H7 (cell line): ENCODE results near the gene EMILIN2. TPM values are rescaled to one million over a fixed set of nuclear protein-coding genes. Genes with fewer than 3 reads are reported as not detected.
"Not testable (repeated sequence)": the region's sequence is repeated elsewhere in the genome, so short reads cannot be mapped to it uniquely, and the experiment has no call there.

ENCODE experiments used
- DNase-seq: peaks from one replicate; pipeline ENCODE4 v3.0.0; 2012
- H3K27me3 ChIP-seq: 2 replicates; pipeline ENCODE4 v1.6.0; 2011; ENCODE audit warnings: mild to moderate bottlenecking, low read length; ENCODE audit not compliant: control insufficient read depth, insufficient read depth
- H3K36me3 ChIP-seq: replicated peaks from 2 replicates; pipeline ENCODE4 v1.5.1; 2011; ENCODE audit warnings: low read length; ENCODE audit not compliant: control insufficient read depth, insufficient read depth
- H3K4me3 ChIP-seq: 2 replicates; pipeline ENCODE4 v1.5.1; 2011; ENCODE audit warnings: low read depth, mild to moderate bottlenecking, control low read depth, low read length, moderate library complexity; ENCODE audit not compliant: insufficient read depth
- total RNA-seq: library from RNA; depleted of rRNA; stranded (reverse); fragments of >200 nt; shearing (Covaris generic); gene quantifications from 2 replicates; pipeline ENCODE4 v1.2.3, GENCODE V29; 2014

EMILIN2 gene
- total RNA-seq, 1 experiment from 2014 or later: 15.2 TPM

DNA sequence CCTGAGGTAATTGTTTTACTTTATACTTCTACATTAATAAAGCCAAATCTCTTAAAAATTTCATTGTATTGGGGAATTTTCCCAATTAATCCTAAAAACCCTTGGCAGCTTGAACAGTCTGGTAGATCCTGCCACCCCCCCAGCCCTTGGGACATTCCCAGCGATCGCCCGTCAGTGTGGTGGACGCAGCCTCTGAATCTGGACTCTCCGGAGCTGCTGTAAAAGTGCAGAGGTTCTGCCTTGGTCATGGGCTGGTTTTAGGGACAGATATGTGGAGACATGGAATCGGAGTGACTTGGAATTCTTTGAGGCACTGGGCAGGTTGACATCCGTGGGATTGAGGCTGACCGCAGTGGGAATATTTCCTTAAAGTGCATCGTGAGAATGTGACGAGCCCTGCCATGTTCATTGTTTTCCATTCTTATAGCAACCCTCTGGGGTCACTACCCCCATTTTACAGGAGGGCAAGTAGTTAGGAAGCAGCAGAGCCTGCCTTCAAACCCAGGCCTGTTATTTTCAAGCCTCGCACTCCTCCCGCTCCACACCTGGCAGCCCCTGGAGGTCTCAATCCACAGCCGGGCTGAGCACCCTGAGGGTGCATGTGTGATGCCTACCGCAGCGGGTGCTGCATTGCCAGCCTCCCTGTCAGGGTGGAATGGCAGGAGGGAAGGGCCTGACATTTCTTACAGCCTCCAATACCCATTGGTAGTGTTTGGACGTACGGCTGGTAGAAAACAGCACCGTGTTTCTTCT, 6.5 kb downstream of the EMILIN2 start:
- H3K36me3 ChIP-seq: no peaks in the 10 kb centered on the region
- DNase-seq: no peak

DNA sequence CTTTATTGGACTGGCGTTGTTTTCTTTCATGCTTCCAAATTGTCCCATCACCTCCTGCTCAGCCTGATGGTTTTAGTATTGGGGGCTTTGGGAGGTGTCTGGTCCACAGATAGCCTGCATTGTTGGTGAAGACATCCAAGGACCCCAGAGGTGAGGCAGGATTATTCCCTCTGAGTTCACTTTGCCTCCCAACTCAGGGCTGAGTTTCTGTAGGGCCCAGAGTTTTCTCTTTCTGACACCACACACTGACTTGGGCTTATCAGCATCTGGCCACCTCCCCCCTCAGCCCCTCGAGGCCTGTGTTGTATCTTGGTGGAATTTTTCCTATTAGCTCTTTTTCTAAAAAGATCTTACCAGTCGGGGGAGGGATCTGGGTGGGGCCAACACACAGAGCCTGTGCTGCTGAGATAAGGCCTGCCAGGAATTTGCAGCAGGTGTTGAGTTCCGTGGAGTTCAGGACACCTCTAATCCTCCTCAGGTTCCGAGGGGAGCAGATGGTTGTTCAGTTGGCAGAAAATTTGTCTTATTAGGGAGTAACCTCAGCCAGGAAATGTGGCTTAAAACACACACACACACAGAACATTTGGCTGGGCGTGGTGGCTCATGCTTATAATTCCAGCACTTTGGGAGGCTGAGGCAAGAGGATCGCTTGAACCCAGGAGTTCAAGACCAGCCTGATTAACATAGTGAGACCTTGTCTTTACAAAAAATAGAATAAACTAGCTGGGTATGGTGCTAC, 7.3 kb downstream of the EMILIN2 start:
- no peak overlapping the region for H3K4me3 ChIP-seq
- H3K36me3 ChIP-seq: no peaks in the 10 kb centered on the region
- H3K27me3 ChIP-seq: peaks cover 4% of the 10 kb centered on the region; the same call in 1 of the 2 replicates
- no peak for DNase-seq

More for the DNA sequence above, 6.5 kb downstream of the EMILIN2 start:
- peaks cover 11% of the 10 kb centered on the region for H3K27me3 ChIP-seq
- no peak overlapping the region for H3K4me3 ChIP-seq

DNA sequence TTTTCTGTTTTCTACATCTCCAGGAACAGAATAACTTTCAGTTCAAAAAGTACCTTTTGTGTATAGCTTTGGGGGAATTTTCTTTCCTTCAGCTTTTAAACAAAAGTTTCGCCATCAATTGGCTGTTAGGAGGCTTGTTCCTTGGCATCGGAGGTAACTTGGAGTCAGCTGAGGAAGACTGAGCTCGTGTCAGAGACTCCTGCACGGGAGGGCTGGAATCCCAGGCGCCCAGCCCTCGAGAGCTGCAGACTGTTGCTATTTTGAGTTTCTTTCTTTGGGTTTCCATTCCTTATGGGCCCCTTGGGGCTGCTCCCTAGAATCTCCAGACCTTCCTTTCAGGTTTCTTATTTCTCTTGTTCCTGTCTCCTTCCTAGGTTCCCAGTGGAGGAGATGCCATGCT, 8.1 kb downstream of the EMILIN2 start:
- no peak overlapping the region for H3K4me3 ChIP-seq
- no peaks in the 10 kb centered on the region for H3K27me3 ChIP-seq
- DNase-seq: no peak
- no peaks in the 10 kb centered on the region for H3K36me3 ChIP-seq

DNA sequence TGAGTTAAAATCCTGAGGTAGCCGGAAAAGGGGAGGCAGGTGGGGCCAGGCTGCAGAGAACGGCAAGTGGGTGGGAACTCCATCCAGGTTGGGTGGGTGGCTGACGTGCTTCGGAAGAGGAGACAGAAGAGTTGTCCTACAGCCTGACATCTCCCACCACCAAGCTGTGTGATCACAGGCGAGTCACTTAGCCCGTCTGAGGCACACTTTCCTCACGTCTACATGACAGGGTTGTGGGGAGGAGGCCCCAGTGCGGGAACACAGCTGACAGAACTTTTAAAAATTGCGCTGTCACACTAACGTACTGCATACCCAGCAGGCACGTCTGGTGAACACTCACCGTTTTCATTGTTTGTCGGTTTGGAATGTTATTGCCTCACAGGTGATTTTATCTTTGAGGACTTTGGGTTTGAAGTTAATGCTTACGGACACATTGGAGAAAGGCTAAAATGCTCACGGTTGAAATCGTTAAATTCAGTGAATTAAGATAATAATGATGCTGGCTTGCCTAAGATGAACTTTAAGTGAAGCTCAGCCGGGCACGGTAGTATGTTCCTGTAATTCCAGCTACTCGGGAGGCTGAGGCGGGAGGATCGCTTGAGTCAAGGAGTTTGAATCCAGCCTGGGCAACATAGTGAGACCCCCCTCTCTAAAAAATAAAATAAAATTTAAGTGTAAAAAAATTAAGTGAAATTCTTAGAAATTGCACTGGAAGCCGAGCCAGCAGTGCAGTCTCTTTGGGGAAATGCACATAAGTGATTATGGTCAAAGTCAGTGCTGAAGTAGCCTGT, 8.9 kb downstream of the EMILIN2 start:
- DNase-seq: no peak
- Histone ChIP-seq H3K4me3 (no peak overlapping the region), H3K27me3 (no peaks in the 10 kb centered on the region), H3K36me3 (no peaks in the 10 kb centered on the region)

DNA sequence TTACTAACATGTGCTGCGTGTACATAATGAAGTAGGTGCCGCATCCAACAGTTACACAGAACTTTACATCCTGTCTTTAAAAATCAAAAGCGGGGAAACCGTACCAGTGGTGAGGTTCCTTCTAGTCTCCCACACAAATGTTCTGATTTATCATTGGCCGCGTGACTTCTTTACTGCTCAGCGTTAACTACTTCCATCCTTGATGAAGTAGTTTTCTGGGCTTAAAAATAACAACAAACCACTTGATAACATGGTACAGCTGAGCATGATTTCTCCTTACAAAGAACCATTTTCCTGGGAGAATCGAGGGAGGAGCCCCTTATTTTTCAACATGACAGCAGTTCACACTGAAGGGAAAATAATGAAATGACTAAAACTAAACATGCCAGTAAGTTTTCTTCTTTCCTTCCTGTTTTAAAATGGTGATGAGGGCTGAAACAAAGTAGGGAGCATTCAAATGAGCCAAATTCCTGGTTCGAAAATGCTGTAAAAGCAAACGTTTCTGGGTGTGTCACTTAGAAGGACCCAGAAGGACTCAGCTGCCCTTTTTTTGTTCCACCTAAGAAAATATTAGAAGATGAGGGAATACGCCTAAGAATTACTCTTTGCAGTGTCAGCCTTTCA, 9.9 kb downstream of the EMILIN2 start:
- no peaks in the 10 kb centered on the region for H3K27me3 ChIP-seq
- H3K36me3 ChIP-seq: no peaks in the 10 kb centered on the region
- no peak overlapping the region for H3K4me3 ChIP-seq
- DNase-seq: peak; percentile 4

DNA sequence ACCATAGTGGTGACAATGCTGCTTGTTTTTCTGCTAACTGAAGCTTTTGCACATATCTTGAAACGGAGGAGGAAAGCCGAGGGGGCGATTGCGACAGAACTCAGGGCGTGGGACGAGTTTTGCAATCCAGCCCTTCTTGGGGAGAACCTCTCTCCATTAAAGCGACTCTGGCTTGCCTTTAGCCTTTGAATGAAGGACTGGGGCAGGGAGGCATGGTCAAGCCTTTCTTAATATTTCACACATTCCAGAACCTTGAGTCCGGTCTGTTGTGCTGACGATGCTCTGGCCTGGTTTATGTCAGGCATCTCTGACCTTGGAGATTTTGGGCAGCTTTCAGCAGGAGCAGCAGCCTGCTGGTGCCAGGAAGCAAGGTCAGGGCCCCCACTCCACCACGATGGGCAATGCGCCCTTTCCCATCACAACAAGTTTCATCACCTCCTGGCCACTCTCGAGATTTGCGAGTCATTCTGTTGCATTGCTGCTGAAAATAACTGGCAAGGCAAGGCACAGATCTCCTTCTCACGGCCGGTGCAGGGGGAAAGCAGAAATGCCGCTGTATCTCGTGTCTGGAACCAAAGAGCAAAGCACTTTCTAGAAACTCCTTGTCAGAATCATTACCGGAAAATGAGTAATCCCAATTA, 10.8 kb downstream of the EMILIN2 start:
- no peak for DNase-seq
- H3K4me3 ChIP-seq: no peak overlapping the region
- H3K27me3 ChIP-seq: no peaks in the 10 kb centered on the region
- H3K36me3 ChIP-seq: no peaks in the 10 kb centered on the region

DNA sequence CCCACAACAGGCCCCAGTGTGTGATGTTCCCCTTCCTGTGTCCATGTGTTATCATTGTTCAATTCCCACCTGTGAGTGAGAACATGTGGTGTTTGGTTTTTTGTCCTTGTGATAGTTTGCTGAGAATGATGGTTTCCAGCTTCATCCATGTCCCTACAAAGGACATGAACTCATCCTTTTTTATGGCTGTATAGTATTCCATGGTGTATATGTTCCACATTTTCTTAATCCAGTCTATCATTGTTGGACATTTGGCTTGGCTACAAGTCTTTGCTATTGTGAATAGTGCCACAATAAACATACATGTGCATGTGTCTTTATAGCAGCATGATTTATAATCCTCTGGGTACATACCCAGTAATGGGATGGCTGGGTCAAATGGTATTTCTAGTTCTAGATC, 13.6 kb downstream of the EMILIN2 start:
- not testable (repeated sequence) for H3K36me3 ChIP-seq, DNase-seq, H3K27me3 ChIP-seq, H3K4me3 ChIP-seq

DNA sequence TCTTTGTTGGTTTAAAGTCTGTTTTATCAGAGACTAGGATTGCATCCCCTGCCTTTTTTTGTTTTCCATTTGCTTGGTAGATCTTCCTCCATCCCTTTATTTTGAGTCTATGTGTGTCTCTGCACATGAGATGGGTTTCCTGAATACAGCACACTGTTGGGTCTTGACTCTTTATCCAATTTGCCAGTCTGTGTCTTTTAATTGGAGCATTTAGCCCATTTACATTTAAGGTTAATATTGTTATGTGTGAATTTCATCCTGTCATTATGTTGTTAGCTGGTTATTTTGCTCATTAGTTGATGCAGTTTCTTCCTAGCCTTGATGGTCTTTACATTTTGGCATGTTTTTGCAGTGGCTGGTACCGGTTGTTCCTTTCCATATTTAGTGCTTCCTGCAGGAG, 17.2 kb downstream of the EMILIN2 start:
- H3K27me3 ChIP-seq, DNase-seq, H3K4me3 ChIP-seq, H3K36me3 ChIP-seq: not testable (repeated sequence)

DNA sequence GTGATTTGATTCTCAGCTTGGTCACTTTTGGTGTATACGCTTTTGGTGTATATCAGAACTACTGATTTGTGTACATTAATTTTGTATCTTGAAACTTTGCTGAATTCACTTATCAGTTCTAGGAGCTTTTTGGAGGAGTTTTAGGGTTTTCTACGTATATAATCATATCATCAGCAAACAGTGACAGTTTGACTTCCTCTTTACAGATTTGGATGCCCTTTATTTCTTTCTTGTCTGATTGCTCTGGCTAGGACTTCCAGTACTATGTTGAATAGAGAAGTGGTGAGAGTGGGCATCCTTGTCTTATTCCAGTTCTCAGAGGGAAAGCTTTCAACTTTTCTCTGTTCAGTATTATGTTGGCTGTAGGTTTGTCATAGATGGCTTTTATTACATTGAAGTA, 19.7 kb downstream of the EMILIN2 start:
- not testable (repeated sequence) for H3K4me3 ChIP-seq, DNase-seq, H3K36me3 ChIP-seq, H3K27me3 ChIP-seq

DNA sequence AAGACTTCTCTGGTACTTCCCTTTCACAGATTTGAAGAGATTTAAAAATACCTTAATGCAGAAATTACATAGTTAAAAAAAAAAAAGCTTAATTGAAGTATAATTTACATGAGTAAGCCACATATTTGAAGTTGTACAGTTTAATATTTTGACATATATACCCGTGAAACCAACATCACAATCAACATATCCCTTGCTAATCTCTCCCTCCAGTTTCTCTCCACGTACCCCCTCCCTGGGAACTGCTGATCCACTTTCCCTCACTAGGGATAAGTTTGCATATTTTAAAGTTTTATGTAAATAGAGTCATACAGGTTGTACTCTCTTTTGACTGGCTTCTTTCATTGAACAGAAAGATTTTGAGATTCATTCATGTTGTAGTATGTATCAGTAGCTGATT, 22.4 kb downstream of the EMILIN2 start:
- no peak for DNase-seq
- Histone ChIP-seq H3K27me3 (no peaks in the 10 kb centered on the region), H3K36me3 (no peaks in the 10 kb centered on the region)

DNA sequence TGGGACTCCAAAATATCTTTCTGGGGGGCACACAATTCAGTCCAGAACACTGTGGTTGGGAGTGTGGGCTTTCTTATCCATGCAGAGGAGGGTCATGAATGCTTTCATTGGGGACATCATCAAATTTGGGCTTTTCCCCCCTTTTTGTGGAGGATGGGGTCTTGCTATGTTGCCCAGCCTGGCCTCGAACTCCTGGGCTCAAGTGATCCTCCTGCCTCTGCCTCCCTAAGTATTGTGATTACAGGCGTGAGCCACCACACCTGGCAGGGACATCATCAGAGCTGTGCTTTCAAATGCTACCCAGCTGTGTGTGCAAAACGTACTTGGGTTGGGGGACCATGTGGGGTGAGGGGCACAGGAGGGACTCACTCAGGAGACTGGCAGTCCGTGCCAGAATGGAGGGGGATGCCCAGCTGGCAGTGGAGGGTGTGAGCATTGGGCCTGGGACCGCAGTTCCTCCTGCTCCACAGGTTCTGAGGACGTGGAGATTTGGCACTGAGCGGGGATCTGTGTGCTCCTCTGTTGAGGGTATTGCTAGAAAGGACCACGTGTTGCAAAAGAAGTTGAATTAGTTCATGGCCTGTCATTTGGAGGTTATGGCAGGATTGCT, 24.4 kb downstream of the EMILIN2 start:
- H3K4me3 ChIP-seq: no peak overlapping the region
- H3K36me3 ChIP-seq: no peaks in the 10 kb centered on the region
- no peaks in the 10 kb centered on the region for H3K27me3 ChIP-seq
- peak; percentile 13 for DNase-seq

More for the DNA sequence above, 22.4 kb downstream of the EMILIN2 start:
- H3K4me3 ChIP-seq: no peak overlapping the region

DNA sequence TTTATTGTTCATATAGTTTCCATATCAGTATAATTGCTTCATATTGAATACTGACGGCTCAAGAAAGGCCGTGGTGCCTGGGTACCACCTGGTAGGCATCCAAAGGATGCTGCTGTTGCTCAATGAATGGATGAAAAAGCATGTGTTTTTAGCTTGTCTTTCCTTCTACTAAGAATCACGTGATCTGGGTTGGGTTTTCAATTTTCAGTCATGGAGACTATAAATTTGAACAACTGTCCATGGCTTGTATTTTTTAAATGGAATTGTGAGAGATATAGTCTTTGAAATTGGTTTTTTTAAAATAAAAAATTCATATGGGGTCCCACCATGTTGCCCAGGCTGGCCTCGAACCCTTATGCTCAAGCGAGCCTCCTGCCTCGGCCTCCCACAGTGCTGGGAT, 25.3 kb downstream of the EMILIN2 start:
- no peak overlapping the region for H3K4me3 ChIP-seq
- DNase-seq: no peak
- no peaks in the 10 kb centered on the region for H3K27me3 ChIP-seq
- no peaks in the 10 kb centered on the region for H3K36me3 ChIP-seq

DNA sequence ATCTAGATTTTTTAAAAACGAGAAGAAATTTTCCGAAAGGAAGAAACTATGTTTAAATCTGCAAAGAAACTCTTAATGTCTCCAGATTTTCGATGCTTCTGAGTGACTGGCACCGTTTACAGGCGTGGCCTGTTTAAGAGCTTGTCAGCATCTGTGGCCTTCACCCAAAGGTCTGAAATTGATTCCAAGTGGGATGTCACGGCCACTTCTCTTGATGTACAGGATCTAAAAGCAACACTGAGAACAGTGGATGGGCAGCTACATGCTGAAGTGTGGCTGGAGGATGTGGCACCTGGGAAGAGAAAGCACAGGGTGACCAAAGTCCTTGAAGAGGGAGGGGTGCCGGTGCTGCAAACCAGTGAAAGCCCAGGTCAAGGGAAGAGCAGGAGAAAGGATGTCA, 28.0 kb downstream of the EMILIN2 start:
- no peak overlapping the region for H3K4me3 ChIP-seq
- H3K27me3 ChIP-seq: no peaks in the 10 kb centered on the region
- DNase-seq: no peak
- H3K36me3 ChIP-seq: no peaks in the 10 kb centered on the region
